CD4-positive, alpha-beta memory T cell (primary cell): ENCODE measurements around the gene F2RL3. TPM values are rescaled to one million over a fixed set of nuclear protein-coding genes. Genes with fewer than 3 reads are reported as not detected.
"Not testable (repeated sequence)": the region's sequence is repeated elsewhere in the genome, so short reads cannot be mapped to it uniquely, and the experiment has no call there.

Source experiments
- CTCF ChIA-PET: fragments of 350-600 bp; sonication (Branson Sonifier 250); formaldehyde crosslinking; loops from one replicate; lab custom pipeline; 2021; ENCODE audit warnings: inconsistent platforms; ENCODE audit not compliant: partially characterized antibody; lab: Charles Lee
- POLR2A ChIA-PET: fragments of 350-600 bp; sonication (Branson Sonifier 250); formaldehyde crosslinking; loops from one replicate; lab custom pipeline; 2021; ENCODE audit not compliant: partially characterized antibody; lab: Charles Lee
- DNase-seq, 5 donors: peaks; one replicate each; pipeline versions ENCODE4 v3.0.0 to v3.0.0-alpha.2; 2020 to 2022; ENCODE audit warnings: mixed read lengths in 1 of 5
- H3K27ac ChIP-seq: one replicate; pipeline ENCODE4 v1.7.0; 2013; ENCODE audit warnings: low read depth, low read length
- H3K27me3 ChIP-seq: 2 replicates; pipeline ENCODE4 v1.7.0; 2013; ENCODE audit warnings: mild to moderate bottlenecking, low read length, moderate library complexity; ENCODE audit not compliant: insufficient read depth
- H3K36me3 ChIP-seq: 2 replicates; pipeline ENCODE4 v1.7.0; 2013; ENCODE audit warnings: mild to moderate bottlenecking, low read length, moderate library complexity; ENCODE audit not compliant: insufficient read depth
- H3K4me1 ChIP-seq: 2 replicates; pipeline ENCODE4 v1.7.0; 2013; ENCODE audit warnings: mild to moderate bottlenecking, low read length, moderate library complexity; ENCODE audit not compliant: insufficient read depth
- H3K4me3 ChIP-seq, 2 donors: one replicate each; pipeline ENCODE4 v1.7.0; 2013; ENCODE audit warnings: low read length in 2 of 2, mild to moderate bottlenecking in 1 of 2
- H3K9me3 ChIP-seq, 2 donors: one replicate each; pipeline ENCODE4 v1.7.0; 2013; ENCODE audit warnings: low read length in 2 of 2, control low read depth in 1 of 2; ENCODE audit not compliant: control insufficient read depth in 1 of 2
- H3K27ac Mint-ChIP-seq, 7 donors: one replicate each; pipeline ENCODE4 v1.8.0; 2020 to 2021; ENCODE audit warnings: mixed read lengths in 7 of 7, mild to moderate bottlenecking in 6 of 7, inconsistent platforms in 3 of 7, moderate library complexity in 3 of 7
- H3K27me3 Mint-ChIP-seq, 2 donors: one replicate each; pipeline ENCODE4 v1.8.0; 2020 to 2021; ENCODE audit warnings: mixed read lengths in 2 of 2
- H3K36me3 Mint-ChIP-seq, 2 donors: one replicate each; pipeline ENCODE4 v1.8.0; 2020 to 2021; ENCODE audit warnings: mixed read lengths in 2 of 2, inconsistent platforms in 1 of 2, mild to moderate bottlenecking in 1 of 2
- H3K4me1 Mint-ChIP-seq, 4 donors: one replicate each; pipeline ENCODE4 v1.8.0; 2020 to 2021; ENCODE audit warnings: mixed read lengths in 4 of 4, mild to moderate bottlenecking in 1 of 4
- H3K4me3 Mint-ChIP-seq, 8 donors: one replicate each; pipeline ENCODE4 v1.8.0; 2020 to 2021; ENCODE audit warnings: mixed read lengths in 8 of 8, mild to moderate bottlenecking in 7 of 8, moderate library complexity in 6 of 8, inconsistent platforms in 3 of 8
- H3K9me3 Mint-ChIP-seq, 8 donors: one replicate each; pipeline ENCODE4 v1.8.0; 2020 to 2021; ENCODE audit warnings: mixed read lengths in 8 of 8, mild to moderate bottlenecking in 5 of 8, inconsistent platforms in 3 of 8, moderate library complexity in 1 of 8
- intact Hi-C: fragments of 100-400 bp; cut with micrococcal nuclease; formaldehyde crosslinking; loops from one replicate; pipeline ENCODE4 v1.15.1; 2023
- polyA plus RNA-seq, 2 donors: library from polyadenylated mRNA; unstranded; fragments of 300-500 nt; fragmentation: Illumina TruSeq; gene quantifications; one replicate each; pipeline ENCODE4 v1.2.3, GENCODE V29; 2021
- total RNA-seq, 2 experiments: library from RNA; stranded (reverse); gene quantifications; one replicate each; pipeline ENCODE4 v1.2.3, GENCODE V29; 2021

The F2RL3 gene
- total and polyA plus RNA-seq, 4 experiments from 2014 or later = not detected

GRCh38 chr19:16874978-16875299 lies 13.9 kb upstream of the F2RL3 start:
- H3K4me3 ChIP-seq, CTCF ChIA-PET, H3K27me3 Mint-ChIP-seq, H3K9me3 ChIP-seq, POLR2A ChIA-PET, H3K27me3 ChIP-seq, H3K27ac ChIP-seq, DNase-seq, H3K9me3 Mint-ChIP-seq, H3K4me1 ChIP-seq, intact Hi-C loops, H3K4me3 Mint-ChIP-seq: not testable (repeated sequence)
- Mint-ChIP-seq H3K36me3 (peaks cover 55 to 59% of the 10 kb centered on the region in 2 donors), H3K4me1 (peaks cover 9 to 20% (median 12%) of the 10 kb centered on the region in 4 donors), H3K27ac (peak overlapping the region; percentile 69 to 92 (median 81))
- H3K36me3 ChIP-seq = peaks cover 34% of the 10 kb centered on the region

GRCh38 chr19:16875584-16876555 lies 12.9 kb upstream of the F2RL3 start:
- no peaks in the 10 kb centered on the region for H3K9me3 ChIP-seq
- H3K36me3 ChIP-seq = peaks cover 30% of the 10 kb centered on the region
- H3K4me1 ChIP-seq = no peaks in the 10 kb centered on the region
- ChIA-PET POLR2A (no interaction called here), CTCF (interaction anchor here (0.6 kb wide), 1 partner anchor 19 kb away, joined by 4 read pairs; no protein-coding TSS in a partner anchor)
- Mint-ChIP-seq H3K9me3 (peaks cover 0 to 10% (median 4%) of the 10 kb centered on the region in 8 donors), H3K27ac (peak overlapping the region in 1 of 7 donors; percentile 59), H3K4me3 (no peak overlapping the region), H3K27me3 (no peaks in the 10 kb centered on the region), H3K4me1 (peaks cover 9 to 20% (median 12%) of the 10 kb centered on the region in 4 donors), H3K36me3 (peaks cover 61 to 64% of the 10 kb centered on the region in 2 donors)
- no peak for DNase-seq
- no peaks in the 10 kb centered on the region for H3K27me3 ChIP-seq
- H3K27ac ChIP-seq = no peak overlapping the region
- no peak overlapping the region for H3K4me3 ChIP-seq
- intact Hi-C loops = no loop called here

- H3K27me3 ChIP-seq = no peaks in the 10 kb centered on the region
- Mint-ChIP-seq H3K36me3 (peaks cover 59 to 63% of the 10 kb centered on the region in 2 donors), H3K4me1 (peaks cover 9 to 15% (median 12%) of the 10 kb centered on the region in 4 donors), H3K27me3 (no peaks in the 10 kb centered on the region), H3K4me3 (no peak overlapping the region), H3K27ac (no peak overlapping the region), H3K9me3 (peaks cover 0 to 19% (median 11%) of the 10 kb centered on the region in 8 donors)
- DNase-seq = no peak
- H3K36me3 ChIP-seq = peaks cover 22% of the 10 kb centered on the region
- H3K9me3 ChIP-seq = peaks cover 0 to 10% of the 10 kb centered on the region in 2 donors
- no peak overlapping the region for H3K4me3 ChIP-seq
- POLR2A ChIA-PET = no interaction called here
- H3K4me1 ChIP-seq = no peaks in the 10 kb centered on the region
- no peak overlapping the region for H3K27ac ChIP-seq
- intact Hi-C loops = no loop called here
- CTCF ChIA-PET = no interaction called here
These were observed 11.9 kb upstream of the F2RL3 start for GRCh38 chr19:16876904-16877361.

- Histone ChIP-seq H3K27ac (no peak overlapping the region), H3K4me3 (no peak overlapping the region), H3K4me1 (no peaks in the 10 kb centered on the region), H3K27me3 (no peaks in the 10 kb centered on the region), H3K36me3 (peaks cover 22% of the 10 kb centered on the region), H3K9me3 (peaks cover 0 to 15% of the 10 kb centered on the region in 2 donors)
- no peak overlapping the region for H3K4me3 Mint-ChIP-seq
- peaks cover 0 to 26% (median 17%) of the 10 kb centered on the region in 8 donors for H3K9me3 Mint-ChIP-seq
- no peaks in the 10 kb centered on the region for H3K27me3 Mint-ChIP-seq
- ChIA-PET POLR2A (no interaction called here), CTCF (no interaction called here)
- intact Hi-C loops = no loop called here
- no peak for DNase-seq
- H3K27ac Mint-ChIP-seq = no peak overlapping the region
- H3K36me3 Mint-ChIP-seq = peaks cover 61 to 64% of the 10 kb centered on the region in 2 donors
- H3K4me1 Mint-ChIP-seq = peaks cover 9 to 15% (median 12%) of the 10 kb centered on the region in 4 donors
These were observed 11.2 kb upstream of the F2RL3 start for GRCh38 chr19:16877581-16877980.

- POLR2A ChIA-PET = no interaction called here
- CTCF ChIA-PET = no interaction called here
- H3K27me3 Mint-ChIP-seq = no peaks in the 10 kb centered on the region
- H3K27ac Mint-ChIP-seq = no peak overlapping the region
- peaks cover 57 to 65% of the 10 kb centered on the region in 2 donors for H3K36me3 Mint-ChIP-seq
- peaks cover 0 to 32% (median 23%) of the 10 kb centered on the region in 8 donors for H3K9me3 Mint-ChIP-seq
- H3K4me1 Mint-ChIP-seq = peaks cover 9 to 15% (median 12%) of the 10 kb centered on the region in 4 donors
- peaks cover 0 to 23% of the 10 kb centered on the region in 2 donors for H3K9me3 ChIP-seq
- no peak for DNase-seq
- H3K36me3 ChIP-seq = peaks cover 22% of the 10 kb centered on the region
- H3K27ac ChIP-seq = no peak overlapping the region
- intact Hi-C loops = no loop called here
- no peak overlapping the region for H3K4me3 ChIP-seq
- no peaks in the 10 kb centered on the region for H3K4me1 ChIP-seq
- no peak overlapping the region for H3K4me3 Mint-ChIP-seq
- no peaks in the 10 kb centered on the region for H3K27me3 ChIP-seq
These were observed 10.4 kb upstream of the F2RL3 start for GRCh38 chr19:16878181-16878965.

- H3K4me3 Mint-ChIP-seq = no peak overlapping the region
- H3K27ac Mint-ChIP-seq = no peak overlapping the region
- intact Hi-C loops = no loop called here
- Histone ChIP-seq H3K36me3 (peaks cover 22% of the 10 kb centered on the region), H3K4me3 (no peak overlapping the region), H3K27ac (no peak overlapping the region), H3K27me3 (no peaks in the 10 kb centered on the region), H3K9me3 (peaks cover 0 to 23% of the 10 kb centered on the region in 2 donors), H3K4me1 (no peaks in the 10 kb centered on the region)
- ChIA-PET POLR2A (no interaction called here), CTCF (no interaction called here)
- H3K27me3 Mint-ChIP-seq = no peaks in the 10 kb centered on the region
- peaks cover 40 to 48% of the 10 kb centered on the region in 2 donors for H3K36me3 Mint-ChIP-seq
- peaks cover 0 to 37% (median 23%) of the 10 kb centered on the region in 8 donors for H3K9me3 Mint-ChIP-seq
- H3K4me1 Mint-ChIP-seq = no peaks in the 10 kb centered on the region
- no peak for DNase-seq
These were observed 7.8 kb upstream of the F2RL3 start for GRCh38 chr19:16880884-16881554.
